Measurements from ENCODE around the gene SMURF1.
"Not testable (repeated sequence)": the region's sequence is repeated elsewhere in the genome, so short reads cannot be mapped to it uniquely, and the experiment has no call there.

The SMURF1 gene

DNA sequence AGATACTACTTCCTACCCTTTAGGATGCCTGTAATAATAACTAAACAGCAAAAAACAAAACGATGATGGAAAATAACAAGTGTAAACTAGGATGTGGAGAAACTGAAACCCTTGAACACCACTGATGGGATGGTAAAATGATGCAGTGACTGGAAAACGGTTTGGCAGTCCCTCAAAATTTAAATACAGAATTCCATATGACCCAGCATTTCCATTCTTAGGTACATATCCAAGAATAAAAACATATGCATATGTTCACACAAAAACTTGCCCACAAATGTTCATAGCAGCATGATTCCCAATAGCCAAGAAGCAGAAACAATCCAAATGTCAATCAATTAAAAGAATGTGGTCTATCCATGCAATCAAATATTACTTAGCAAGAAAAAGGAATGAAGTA, 25.8 kb downstream of the SMURF1 start:
- no peak for DNase-seq

GRCh38 chr7:99116144-99116543, 27.8 kb downstream of the SMURF1 start:
- DNase-seq = no peak

- no peak for DNase-seq
Measured at GRCh38 chr7:99115379-99115778, 28.5 kb downstream of the SMURF1 start.

GRCh38 chr7:99112979-99113378, 30.9 kb downstream of the SMURF1 start:
- no peak for DNase-seq

DNA sequence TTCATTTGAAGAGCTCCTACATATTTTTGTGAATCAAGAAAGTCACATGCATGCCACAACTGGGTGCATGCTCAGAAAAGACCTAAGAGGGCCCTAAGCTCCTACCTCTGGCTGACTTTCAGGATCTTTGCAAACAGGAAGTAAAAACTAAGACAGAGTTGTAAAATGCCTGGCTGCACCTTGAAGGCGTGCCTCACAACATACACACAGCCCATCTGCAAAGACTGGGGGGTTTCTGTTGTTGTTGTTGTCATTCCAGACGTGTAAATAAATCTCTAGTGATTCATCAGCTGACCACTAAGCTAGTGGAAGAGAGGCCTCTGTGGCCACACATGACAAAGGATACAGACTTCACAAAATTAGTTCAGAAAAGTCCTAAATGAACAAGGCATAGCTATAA, 31.8 kb downstream of the SMURF1 start:
- DNase-seq = no peak

- DNase-seq = no peak
Measured at GRCh38 chr7:99111591-99111990, 32.3 kb downstream of the SMURF1 start.

DNA sequence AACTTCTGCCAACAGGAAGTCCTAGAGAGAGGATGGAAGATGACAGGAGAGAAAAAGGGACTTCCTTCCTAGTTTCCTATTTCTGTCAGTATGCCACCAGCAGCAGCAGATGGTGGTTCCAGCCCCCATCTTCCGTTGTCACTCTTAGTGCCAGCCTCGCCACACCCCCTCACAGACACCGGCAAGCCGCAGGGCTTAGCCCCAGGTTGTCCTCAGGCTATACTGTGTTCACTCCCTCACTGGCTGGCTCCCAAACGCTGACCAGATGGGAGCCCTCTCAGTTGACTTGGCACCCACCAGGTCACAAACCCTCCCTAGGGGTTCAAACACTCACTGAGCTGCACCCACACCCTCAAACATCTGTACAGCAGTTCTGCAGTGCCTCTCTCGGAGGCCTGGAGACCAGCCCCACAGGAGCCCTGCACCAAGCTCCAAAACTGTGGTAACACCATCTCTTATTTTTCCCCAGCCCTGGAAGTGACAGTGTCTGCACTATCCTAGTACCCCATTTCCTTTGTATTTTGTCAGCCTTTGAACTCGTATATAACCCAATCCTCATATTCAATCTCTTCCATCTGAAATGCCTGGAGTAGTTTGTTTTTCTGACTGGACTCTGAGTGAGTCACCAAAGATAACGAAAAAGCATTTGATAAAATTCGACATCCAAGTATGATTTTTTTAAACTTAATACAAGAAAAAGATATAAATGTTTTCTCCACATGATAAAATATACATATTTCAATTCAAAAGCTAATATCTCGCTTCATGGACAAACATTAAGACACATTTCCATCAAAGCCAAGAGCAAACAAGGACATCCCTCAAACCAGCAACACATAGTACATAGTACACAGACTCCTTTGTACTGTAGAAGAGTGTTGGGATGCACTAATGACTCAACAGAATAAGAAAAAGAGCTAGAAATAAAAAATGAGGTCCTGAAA, 34.5 kb downstream of the SMURF1 start:
- DNase-seq = no peak

GRCh38 chr7:99108613-99109012, 35.3 kb downstream of the SMURF1 start:
- peak; percentile 85 for DNase-seq

DNA sequence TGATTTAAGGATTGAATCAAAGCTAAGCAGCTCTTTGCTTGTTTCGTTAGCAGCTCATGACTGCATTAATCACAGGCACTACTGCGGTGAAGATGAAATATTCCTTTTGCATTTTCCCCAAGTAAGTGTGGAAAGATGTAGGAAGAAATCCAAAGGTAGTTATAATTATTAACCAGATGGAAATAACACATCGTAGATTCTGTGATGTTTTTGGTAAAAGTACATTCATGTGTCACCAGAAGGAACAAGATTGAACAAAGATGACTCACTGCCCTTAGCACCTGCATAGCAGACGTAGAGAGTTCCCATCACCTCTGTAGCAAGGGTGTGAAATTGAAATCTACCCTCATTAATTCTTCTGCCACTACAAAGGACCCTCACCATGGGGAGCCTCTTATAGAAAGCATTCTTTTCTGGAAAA, 37.1 kb downstream of the SMURF1 start:
- DNase-seq = no peak

- DNase-seq = no peak
Measured at GRCh38 chr7:99106411-99106810, 37.5 kb downstream of the SMURF1 start.

DNA sequence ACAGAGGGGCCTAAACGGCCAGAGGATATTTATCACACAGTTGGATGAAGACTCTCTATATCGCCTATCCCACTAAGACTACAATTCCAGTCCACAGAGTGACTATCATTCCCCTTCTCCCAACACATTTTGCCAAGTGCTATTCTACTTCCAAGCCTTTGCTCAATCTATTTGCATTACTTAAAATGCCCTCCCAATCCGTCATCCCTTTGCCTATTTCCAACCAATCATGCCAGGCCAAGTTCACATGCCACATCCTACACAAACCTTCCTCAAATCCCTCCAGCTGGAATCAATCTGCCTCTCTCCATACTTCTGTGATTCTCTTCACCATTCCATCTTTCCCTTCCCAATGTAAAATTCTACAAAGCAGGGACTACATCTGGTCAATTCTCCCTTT, 38.2 kb downstream of the SMURF1 start:
- DNase-seq = no peak

GRCh38 chr7:99104631-99105030, 39.3 kb downstream of the SMURF1 start:
- no peak for DNase-seq

DNA sequence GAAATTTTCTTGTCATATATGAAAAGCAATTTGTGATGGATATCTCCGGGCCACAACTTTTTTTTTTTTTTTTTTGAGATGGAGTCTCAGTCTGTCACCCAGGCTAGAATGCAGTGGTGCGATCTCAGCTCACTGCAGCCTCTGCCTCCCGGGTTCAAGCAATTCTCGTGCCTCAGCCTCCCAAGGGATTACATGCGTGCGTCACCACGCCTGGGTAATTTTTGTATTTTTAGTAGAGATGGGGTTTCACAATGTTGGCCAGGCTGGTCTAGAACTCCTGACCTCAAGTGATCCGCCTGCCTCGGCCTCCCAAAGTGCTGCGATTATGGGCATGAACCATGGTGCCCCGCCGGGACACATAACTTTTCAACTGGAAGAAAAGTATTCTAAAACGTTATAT, 40.1 kb downstream of the SMURF1 start:
- not testable (repeated sequence) for DNase-seq

DNA sequence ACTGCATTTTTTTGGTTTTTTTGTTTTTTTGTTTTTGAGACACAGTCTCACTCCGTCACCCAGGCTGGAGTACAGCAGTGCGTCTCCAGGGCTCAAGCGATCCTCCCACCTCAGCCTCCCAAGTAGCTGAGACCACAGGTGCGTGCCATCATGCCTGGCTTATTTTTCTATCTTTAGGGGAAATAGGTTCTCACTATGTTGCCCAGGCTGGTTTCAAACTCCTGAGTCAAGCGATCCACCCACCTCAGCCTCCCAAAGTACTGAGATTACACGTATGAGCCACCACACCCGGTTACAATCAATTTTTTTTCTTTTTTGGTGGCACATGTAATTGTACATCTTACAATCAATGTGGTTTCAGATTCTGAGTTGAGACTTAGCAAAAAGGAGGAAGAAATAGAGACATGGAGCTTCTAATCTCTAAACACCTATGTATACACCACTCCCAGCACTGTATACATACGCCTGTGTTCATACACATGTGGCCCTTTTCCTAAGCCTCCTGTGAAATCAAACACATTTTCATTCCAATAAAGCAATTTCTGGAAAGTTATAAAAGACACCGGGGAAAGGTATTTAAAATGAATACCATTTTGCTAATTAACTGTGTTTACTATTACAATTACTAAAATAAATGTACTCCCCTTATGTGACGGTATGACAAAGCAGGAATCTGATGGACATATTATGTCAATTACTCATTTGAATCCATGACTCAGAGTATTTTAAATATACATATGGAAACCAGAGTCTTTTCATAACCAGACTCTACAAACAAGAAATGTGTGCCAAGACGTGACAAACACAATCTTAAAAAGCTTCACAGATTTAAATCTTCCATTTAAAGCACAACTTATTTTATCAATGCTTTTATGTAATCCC, 40.9 kb downstream of the SMURF1 start:
- DNase-seq = peak; percentile 88

GRCh38 chr7:99102361-99102760, 41.5 kb downstream of the SMURF1 start:
- DNase-seq = peak; percentile 55

DNA sequence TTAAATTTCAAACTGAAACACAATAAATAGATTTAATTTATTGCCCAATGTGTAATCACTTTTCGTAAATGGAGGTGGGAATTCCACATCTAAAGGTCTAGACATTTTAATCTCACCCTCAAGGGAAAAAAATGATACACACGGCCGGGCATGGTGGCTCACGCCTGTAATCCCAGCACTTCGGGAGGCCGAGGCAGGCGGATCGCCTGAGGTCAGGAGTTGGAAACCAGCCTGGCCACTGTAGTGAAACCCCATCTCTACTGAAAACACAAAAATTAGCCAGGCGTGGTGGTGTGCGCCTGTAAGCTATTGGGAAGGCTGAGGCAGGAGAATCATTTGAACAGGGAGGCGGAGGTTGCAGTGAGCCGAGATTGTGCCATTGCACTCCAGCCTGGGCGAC, 42.4 kb downstream of the SMURF1 start:
- not testable (repeated sequence) for DNase-seq

GRCh38 chr7:99099499-99100077, 44.3 kb downstream of the SMURF1 start:
- peak; percentile 65 for DNase-seq

DNA sequence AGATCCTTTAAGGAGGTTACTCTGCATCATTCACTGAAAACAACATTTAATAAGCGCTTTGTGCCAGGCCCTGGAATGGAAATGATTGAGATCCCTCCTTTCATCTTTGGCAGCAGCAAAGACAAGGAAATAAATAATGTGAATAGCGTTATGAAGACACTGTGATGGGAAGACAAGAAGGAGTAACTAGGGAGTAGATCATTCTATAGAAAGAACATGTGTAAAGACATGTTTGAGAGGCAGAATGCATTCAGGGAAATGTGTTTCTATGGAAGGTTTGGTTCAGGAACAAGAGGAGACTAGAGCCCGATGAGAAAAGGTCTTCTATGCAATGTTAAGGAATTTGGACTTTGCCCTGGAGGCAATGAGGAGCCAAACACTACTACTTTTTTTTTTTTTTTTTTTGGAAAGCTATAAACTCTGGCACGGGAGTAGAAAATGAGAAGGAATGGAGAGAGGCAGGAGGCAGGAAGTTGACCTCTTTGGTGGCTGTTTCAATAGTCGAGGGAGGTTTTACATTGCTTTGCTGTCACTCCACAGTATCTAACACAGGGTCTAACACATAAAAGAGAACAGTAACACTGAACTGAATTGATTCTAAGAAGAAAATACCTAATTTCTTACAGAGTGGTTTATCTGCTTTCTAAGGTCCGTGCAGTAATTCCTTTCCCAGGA, 44.9 kb downstream of the SMURF1 start:
- DNase-seq = peak; percentile 26

DNA sequence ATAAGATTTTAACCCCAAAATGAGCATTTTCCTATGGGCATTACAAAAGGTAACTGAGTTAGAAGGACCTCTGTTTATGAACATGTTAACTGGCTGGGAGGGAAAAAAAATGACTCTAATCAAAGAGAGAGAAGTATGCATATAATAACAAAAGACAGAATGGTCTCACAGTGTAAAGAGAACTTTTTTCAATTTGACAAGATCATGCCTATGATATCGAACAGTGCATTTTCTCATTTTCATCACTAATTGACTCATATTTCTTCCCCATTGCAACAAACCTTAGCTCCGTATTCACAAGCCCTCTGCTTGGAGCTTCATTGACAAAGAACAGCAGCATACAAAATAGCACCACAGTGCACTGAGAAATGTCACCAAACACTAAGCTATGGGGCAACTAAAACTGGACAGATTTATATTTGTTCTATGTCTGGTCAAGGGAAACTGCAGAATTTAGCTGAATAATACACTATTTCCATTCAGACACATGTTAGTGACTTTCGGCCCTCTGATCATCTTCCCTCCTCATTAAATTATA, 45.6 kb downstream of the SMURF1 start:
- DNase-seq = no peak

DNA sequence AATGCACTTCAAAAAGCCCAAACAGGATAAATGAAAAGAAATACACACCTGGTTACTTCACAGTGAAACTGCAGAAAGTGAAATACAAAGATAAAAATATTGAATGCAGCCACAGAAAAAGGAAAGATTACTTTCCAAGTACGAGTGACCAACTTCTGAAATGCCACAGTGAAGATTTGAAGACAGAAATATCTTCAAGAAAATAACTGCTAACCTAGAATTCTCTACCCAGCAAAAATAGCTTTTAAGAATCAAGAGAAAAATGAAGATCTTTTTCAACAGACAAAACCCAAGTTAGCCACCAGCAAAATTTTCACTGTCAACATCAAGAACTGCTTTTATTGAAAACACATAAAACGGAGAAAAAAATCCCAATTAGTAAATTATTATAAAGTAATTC, 46.2 kb downstream of the SMURF1 start:
- DNase-seq = no peak

DNA sequence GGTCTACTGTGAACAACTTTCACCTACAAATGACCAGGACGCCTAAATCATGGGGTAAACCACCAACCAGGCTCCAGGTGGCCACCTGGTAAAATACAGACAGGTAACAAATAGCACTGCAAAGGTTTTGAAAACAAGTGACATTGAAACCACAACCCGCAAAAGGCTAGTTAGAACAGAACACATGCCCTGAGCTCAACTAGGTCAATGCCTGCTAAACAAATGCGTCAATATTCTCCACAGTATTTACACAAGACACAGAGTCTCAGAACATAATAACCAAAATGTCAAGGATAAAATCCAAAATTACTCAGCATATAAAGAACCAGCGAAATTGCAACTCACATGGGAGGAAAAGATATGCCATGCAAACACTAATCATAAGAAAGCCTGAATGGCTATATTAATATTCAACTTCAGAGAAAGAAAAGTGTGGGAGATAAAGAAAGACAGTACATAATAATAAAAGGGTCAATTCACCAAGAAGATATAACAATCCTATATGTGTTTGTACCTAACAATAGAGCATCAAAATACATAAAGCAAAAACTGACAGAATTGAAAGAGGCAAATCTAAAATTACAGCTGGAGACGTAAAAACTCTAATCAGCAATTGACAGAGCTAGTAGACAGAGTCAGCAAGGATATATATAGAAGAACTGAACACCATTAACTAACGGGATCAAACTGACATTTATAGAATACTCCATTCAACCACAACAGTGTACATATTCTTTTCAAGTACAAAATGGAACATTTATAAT, 47.6 kb downstream of the SMURF1 start:
- DNase-seq = no peak

- no peak for DNase-seq
Measured at GRCh38 chr7:99095698-99096097, 48.2 kb downstream of the SMURF1 start.
